Epithelial cell of esophagus (primary cell): ENCODE results near the gene RC3H1.
A peak's percentile ranks its signal among the peaks of the same experiment; 100 is the strongest.

ENCODE experiments used
- DNase-seq: peaks from one replicate; pipeline ENCODE4 v3.0.0; 2010; ENCODE audit warnings: low read depth
- H3K4me3 ChIP-seq: 2 replicates; pipeline ENCODE4 v1.5.1; 2011; ENCODE audit warnings: mild to moderate bottlenecking, low read length, control low read depth
- TF ChIP-seq, protein P1 (sequence below): IDR thresholded peaks from 2 replicates; pipeline ENCODE4 v1.5.1; 2011; ENCODE audit warnings: low read depth, mild to moderate bottlenecking, low read length, control low read depth, inconsistent platforms; ENCODE audit not compliant: insufficient read depth; ENCODE audit errors: missing control alignments

Gene RC3H1

DNA sequence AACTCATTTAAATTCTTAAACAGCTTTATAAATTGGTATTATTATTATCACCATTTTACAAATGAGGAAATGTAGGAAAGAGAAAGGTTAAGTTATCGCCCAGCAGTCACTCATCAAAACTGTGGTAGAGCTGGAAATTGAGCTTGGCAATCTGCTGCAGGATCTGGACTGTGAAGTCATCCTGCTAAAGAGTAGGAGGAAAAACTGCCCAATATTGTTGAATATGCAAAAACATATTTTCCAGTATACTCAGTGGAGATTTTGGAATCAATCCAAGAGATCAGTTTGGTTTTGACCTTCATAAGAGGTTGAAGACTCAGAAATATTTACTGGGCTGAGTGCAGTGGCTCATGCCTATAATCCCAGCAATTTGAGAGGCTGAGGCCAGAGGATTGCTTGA is 16.9 kb upstream of the RC3H1 start:
- TF ChIP-seq, protein P1, sequence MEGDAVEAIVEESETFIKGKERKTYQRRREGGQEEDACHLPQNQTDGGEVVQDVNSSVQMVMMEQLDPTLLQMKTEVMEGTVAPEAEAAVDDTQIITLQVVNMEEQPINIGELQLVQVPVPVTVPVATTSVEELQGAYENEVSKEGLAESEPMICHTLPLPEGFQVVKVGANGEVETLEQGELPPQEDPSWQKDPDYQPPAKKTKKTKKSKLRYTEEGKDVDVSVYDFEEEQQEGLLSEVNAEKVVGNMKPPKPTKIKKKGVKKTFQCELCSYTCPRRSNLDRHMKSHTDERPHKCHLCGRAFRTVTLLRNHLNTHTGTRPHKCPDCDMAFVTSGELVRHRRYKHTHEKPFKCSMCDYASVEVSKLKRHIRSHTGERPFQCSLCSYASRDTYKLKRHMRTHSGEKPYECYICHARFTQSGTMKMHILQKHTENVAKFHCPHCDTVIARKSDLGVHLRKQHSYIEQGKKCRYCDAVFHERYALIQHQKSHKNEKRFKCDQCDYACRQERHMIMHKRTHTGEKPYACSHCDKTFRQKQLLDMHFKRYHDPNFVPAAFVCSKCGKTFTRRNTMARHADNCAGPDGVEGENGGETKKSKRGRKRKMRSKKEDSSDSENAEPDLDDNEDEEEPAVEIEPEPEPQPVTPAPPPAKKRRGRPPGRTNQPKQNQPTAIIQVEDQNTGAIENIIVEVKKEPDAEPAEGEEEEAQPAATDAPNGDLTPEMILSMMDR, result no peak
- DNase-seq, result no peak
- H3K4me3 ChIP-seq, result no peak overlapping the region

DNA sequence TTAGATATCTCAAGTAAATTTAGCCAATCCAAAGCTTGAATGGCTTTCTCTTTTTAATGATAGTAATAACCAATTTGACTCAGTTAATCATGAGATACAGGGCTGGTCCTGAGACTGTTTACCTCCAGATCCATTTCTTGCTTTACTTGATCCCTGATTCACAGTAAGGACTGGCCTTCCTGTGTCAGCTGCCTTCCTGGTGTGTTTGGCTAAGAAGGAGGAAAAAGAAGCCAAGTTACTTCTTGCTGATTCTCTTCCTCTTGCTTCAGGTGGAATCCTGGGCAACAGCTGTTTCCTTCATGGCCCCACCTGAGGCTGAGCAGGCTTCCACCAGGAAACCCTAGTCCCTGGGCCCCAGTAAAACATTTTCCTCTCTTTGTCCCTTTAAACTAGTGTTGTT is 14.6 kb upstream of the RC3H1 start:
- H3K4me3 ChIP-seq, result no peak overlapping the region
- peak; percentile 25 for DNase-seq
- TF ChIP-seq, protein P1, result no peak

DNA sequence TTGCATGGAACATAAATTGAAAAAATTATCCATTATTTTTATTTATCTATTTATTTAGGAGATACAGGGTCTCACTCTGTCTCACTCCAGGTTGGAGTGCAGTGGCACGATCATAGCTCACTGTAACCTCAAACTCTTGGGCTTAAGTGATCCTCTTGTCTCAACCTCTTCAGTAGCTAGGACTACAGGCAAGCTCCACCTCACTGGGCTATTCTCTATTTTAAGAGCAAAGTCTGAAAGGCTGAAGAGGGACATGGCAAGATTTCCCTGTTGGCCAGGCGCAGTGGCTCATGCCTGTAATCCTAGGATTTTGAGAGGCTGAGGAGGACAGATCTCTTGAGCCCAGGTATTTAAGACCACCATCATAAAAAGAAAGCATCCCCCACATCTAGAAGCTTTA is 14.0 kb upstream of the RC3H1 start:
- TF ChIP-seq, protein P1, result no peak
- H3K4me3 ChIP-seq, result no peak overlapping the region
- no peak for DNase-seq

DNA sequence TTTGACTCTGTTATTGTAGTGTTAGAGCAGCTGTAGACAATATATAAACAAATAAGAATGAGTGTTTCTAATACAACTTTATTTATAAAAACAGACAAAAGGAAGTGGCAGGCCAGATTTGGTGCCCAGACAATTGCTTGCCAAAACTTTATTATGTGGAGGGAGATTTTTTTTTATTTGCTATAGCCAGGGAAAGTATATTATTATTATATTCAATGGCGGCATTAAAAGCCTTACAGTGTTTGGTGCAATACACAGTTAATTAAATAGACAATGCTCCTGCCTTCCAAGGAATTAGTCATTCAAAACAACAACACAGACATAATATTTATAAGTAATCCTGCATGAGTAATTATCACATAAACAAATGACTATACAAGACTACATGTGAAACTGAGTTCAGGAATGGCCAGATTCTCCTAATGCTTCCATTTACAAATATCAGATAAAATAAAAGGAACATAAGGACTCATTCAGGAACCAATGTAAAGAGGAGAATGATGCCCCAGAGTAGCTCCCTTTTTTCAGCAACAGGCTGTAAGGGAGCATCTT is 10.6 kb upstream of the RC3H1 start:
- H3K4me3 ChIP-seq, result no peak overlapping the region
- DNase-seq, result peak; percentile 57
- TF ChIP-seq, protein P1, result no peak

DNA sequence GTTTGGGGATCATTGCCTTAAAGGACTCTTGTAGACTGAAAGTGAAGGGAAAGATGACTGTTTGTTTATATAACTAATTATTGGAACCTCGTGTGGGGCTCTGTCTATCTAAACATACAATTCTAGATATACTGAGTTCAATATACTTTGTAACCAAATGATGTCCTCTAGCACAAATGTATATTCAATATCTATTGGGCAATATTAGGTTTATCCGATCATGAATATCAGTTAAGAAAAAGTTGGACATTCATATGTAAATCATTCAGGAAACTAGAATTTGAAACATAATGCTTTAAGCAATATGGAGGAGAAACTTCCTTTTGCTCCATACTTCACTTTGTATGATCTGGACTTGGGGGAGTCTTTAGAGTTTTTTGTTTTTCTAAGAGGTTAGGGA is 8.9 kb upstream of the RC3H1 start:
- H3K4me3 ChIP-seq, result no peak overlapping the region
- no peak for DNase-seq
- TF ChIP-seq, protein P1, result no peak

DNA sequence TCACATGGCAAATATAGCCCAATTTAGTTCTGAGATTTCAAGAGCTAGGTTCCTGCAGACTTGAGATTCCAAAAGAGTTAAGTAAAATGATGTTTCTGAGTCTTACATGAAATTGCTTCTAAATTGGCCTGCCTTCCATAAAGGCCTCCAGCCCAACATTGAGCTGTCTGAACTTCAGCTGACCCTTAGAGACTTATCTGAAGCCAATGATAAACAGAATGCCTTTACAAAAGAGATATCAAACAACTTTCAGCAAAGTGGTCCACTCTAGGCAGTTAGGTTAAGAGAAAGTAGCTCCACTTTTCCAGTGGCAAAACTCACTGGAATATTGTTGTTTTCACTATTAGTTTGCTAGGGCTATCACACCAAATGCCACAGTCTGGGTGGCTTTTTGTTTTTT is 6.3 kb upstream of the RC3H1 start:
- TF ChIP-seq, protein P1, result no peak
- H3K4me3 ChIP-seq, result no peak overlapping the region
- no peak for DNase-seq

DNA sequence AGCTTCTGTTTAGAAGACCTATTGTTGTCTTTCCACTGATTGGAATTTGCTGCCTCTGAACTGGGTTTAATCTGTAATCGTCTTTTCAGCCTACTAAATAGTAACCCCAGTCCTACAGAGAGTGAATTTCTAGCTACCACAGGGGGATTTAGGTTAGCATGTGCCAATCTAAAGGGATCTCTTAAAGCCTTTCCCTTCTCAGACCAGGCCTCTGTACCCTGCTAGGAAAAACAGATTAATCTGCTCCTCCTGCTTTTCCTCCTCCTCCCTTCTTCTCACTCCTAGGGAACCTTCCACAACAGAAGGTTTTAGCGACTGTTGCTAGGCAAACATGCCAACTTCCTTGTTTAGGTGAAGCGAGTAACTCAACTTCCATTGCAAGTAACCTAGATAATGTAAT is 1.3 kb upstream of the RC3H1 start:
- TF ChIP-seq, protein P1, result no peak
- no peak overlapping the region for H3K4me3 ChIP-seq
- peak; percentile 74 for DNase-seq
